GM12873 (cell line): Measurements from ENCODE around the gene ANKRD42.

Experiments used
- TF ChIP-seq, protein P1 (sequence below): IDR thresholded peaks from 2 replicates; pipeline ENCODE4 v1.5.1; 2012; ENCODE audit warnings: low read depth, mild to moderate bottlenecking, moderate library complexity, low read length, control low read depth; ENCODE audit not compliant: insufficient read depth; ENCODE audit errors: missing control alignments

Gene ANKRD42

DNA sequence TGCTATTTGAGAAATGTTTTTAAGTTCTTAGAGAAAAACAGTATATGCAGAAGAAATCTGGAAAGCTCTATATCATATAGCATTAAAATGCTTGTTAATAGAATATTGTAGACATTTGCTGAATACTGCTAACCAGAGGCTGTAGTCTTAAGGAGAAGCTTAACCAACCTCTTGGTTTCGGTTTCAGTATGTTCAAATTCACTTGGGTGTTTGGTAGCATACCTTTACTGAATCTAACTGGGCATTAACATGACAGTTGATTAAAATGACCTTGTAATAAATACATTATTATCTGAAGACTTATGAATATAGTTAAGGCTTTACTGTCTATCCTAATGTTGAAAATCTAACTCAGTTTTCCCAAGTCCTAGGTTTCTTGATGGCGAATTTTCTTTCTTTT, 31.1 kb upstream of the ANKRD42 start:
- TF ChIP-seq, protein P1, sequence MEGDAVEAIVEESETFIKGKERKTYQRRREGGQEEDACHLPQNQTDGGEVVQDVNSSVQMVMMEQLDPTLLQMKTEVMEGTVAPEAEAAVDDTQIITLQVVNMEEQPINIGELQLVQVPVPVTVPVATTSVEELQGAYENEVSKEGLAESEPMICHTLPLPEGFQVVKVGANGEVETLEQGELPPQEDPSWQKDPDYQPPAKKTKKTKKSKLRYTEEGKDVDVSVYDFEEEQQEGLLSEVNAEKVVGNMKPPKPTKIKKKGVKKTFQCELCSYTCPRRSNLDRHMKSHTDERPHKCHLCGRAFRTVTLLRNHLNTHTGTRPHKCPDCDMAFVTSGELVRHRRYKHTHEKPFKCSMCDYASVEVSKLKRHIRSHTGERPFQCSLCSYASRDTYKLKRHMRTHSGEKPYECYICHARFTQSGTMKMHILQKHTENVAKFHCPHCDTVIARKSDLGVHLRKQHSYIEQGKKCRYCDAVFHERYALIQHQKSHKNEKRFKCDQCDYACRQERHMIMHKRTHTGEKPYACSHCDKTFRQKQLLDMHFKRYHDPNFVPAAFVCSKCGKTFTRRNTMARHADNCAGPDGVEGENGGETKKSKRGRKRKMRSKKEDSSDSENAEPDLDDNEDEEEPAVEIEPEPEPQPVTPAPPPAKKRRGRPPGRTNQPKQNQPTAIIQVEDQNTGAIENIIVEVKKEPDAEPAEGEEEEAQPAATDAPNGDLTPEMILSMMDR = no peak

DNA sequence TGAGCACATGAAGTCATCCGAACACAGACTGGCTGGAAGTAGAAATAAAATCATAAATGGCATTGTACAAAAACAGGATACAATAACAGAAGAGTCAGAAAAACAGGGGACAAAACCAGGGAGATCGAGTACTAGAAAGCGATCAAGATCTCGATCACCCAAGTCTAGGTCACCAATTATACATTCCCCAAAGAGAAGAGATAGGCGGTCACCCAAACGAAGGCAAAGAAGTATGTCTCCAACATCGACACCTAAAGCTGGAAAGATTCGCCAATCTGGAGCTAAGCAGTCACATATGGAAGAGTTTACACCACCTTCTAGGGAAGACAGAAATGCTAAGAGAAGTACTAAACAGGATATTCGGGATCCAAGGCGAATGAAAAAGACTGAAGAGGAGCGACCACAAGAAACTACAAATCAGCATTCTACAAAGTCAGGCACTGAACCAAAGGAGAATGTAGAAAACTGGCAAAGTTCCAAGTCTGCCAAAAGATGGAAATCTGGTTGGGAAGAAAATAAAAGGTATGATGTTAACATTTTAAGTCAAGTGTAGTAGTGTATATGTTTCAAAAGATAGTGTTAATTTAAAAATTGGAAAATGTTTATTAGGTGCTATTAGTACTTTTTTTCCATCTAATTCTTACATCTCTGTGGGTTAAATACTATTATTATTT, 27.2 kb upstream of the ANKRD42 start:
- TF ChIP-seq, protein P1 = no peak

DNA sequence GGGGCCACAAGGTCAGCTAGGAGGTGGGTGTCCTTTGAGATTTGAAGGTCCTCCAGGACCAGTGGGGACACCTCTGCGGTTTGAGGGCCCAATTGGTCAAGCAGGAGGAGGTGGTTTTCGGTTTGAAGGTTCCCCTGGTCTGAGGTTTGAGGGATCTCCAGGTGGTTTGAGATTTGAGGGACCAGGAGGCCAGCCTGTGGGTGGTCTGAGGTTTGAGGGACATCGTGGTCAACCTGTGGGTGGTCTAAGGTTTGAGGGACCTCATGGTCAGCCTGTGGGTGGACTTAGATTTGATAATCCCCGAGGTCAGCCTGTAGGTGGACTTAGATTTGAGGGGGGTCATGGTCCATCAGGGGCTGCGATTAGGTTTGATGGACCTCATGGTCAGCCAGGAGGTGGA, 24.8 kb upstream of the ANKRD42 start:
- TF ChIP-seq, protein P1 = no peak

DNA sequence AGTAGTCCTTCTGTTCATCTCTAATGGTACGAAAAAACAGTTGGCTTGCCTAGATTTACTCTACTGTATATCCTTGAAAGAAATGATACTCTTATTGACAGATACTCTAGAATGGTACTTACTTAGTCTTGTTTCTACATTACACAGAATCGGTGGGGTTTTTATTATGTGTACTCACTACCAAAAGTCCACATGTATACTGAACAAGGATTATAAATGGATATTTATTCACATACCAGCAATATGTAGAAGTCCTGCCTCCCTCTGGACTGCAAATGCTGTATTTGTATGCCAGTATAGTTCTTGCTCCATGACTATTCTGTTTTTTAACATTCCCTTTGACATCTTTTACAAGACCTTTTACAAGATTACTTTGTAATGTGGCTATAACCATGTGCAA, 22.6 kb upstream of the ANKRD42 start:
- TF ChIP-seq, protein P1 = no peak

DNA sequence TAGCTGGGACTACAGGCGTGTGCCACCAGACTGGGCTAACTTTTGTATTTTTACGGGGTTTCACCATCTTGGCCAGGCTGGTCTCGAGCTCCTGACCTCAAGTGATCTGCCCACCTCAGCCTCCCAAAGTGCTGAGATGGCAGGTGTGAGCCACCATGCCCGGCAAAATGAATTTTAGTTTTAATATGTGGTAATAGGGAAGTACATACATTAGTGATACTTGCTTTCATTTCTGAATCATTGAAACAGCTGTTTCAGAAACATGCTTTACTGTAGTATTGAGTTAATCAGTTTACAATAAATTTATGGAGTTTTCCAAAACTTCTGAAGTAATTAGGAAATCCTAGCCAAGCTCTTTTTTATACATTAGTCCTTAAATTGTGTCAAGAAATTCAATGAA, 21.0 kb upstream of the ANKRD42 start:
- TF ChIP-seq, protein P1 = no peak

DNA sequence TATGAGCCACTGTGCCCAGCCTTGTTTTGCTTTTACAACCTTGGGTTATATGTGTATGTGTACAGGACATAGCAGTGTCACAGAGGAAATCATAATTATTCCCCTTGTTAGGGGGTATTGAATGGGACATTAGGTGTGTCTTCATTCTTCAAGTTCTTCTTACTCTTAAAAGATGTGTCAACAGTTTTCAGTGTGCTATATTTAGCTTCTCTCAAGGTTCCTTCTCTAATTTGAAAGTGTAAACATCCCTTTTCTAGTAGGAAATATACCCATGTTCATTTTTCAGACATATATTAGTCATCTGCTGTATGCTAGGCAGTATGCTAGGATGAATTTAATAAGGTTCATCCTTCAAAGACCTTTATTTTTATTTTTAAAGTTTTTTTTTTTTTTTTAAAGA, 19.5 kb upstream of the ANKRD42 start:
- TF ChIP-seq, protein P1 = no peak

DNA sequence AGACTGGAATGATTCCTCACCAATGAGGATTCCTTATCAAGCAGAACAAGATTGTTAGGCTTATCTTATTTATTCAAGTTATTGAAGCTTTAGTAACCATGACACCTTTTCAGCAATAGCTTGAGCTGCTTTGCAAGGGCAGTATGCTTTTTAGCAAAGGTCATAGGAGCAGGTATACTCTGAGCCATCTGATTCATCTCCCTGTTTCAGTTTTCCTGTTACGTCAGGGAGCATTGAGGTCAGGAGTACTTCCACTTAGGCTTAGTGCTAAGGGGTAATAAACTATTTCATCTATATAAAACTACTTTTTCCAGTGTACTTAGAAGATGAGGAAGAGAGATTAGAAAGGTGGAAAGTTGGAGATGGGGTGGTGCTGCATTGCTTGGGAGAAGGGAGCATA, 17.7 kb upstream of the ANKRD42 start:
- TF ChIP-seq, protein P1 = no peak
